Measurements from ENCODE around the gene ACER3. TPM values are rescaled to one million over a fixed set of nuclear protein-coding genes. Genes with fewer than 3 reads are reported as not detected.
"Not testable (repeated sequence)": the region's sequence is repeated elsewhere in the genome, so short reads cannot be mapped to it uniquely, and the experiment has no call there.

Gene ACER3
- total RNA-seq, 2 donors from 2014 or later: 38.9 to 55.5 TPM

DNA sequence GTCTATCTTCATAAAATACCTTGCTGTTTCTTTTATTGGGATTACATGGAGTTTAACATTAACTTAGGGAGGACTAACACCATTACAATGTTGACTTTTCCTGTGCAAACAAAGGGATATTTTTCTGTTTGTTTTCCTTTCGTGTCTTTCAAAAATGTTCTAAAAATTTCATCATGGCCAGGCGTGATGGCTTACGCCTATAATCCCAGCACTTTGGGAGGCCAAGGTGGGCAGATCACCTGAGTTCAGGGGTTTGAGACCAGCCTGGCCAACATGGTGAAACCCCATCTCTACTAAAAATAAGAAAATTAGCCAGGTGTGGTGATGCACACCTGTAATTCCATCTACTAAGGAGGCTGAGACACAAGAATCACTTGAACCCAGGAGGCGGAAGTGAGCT lies 200.5 kb downstream of the ACER3 start:
- ATAC-seq: peak; percentile 69

DNA sequence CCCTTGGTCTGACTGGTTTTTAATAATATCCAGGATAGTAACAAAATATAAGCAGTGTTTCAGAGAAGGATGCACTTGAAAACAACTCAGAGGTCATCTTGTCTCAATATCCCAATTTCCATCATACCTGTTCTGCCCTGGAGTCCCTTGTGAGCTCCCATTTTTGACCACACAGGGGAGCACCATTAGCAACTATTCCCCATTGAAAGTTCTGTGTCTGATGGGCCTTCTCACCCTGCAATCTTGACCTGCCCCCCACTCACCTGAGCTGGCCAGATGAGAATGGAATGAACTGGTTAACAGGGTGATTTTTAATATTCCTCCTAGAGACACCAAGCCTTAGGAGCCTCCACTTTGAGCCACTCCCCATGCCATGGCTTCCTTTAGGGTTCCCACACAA lies 202.2 kb downstream of the ACER3 start:
- DNase-seq: peak in 1 of 2 donors; percentile 25
- intact Hi-C loops (cut with DNase I, micrococcal nuclease): no loop called here
- no peak for ATAC-seq

More for the DNA sequence above, 200.5 kb downstream of the ACER3 start:
- peak in 1 of 2 donors; percentile 33 for DNase-seq
- intact Hi-C loops (cut with DNase I, micrococcal nuclease): not testable (repeated sequence)

DNA sequence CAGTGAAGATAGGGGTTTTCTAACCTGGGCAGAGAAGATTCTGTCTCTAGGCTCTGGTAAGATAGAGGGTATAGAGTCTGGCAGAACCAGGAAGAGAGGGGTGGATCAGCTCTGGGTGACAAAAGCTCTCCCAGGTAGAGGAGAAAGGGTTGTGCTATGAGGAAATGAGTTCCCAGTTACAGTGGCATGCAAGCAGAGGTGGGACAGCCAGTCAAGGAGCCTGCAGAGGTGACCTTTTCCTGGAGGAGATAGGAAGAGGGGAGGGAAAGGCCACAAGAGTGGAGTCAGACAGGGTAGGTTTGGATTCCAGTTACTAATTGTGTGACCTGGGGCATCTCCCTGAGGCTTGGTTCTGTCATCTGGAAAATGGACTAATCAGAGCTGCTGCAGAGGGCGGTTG lies 202.7 kb downstream of the ACER3 start:
- DNase-seq (peak in 1 of 2 donors; percentile 66), ATAC-seq (peak; percentile 48)
- intact Hi-C loops (cut with DNase I, micrococcal nuclease): no loop called here

DNA sequence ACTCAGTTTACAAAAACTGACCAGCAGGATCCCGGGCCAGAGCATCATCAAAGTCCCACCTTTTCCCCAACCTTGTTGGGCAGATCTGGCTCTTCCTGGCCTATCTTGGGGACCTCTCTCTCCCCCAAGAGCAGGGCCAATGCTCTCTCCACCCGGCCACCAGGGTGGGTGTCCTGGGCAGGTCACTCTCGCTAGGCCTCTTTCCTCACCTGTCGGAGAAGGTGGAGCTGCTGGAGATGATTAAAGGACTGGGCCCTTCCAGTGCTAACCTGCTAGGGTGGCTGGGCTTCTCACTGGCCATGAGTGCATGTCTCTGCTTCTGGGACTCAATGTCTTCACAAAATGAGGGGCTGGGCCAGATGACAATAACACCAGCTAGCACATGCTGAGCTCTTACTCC lies 203.1 kb downstream of the ACER3 start:
- intact Hi-C loops (cut with DNase I, micrococcal nuclease): no loop called here
- ATAC-seq (no peak), DNase-seq (peak in 1 of 2 donors; percentile 22)

DNA sequence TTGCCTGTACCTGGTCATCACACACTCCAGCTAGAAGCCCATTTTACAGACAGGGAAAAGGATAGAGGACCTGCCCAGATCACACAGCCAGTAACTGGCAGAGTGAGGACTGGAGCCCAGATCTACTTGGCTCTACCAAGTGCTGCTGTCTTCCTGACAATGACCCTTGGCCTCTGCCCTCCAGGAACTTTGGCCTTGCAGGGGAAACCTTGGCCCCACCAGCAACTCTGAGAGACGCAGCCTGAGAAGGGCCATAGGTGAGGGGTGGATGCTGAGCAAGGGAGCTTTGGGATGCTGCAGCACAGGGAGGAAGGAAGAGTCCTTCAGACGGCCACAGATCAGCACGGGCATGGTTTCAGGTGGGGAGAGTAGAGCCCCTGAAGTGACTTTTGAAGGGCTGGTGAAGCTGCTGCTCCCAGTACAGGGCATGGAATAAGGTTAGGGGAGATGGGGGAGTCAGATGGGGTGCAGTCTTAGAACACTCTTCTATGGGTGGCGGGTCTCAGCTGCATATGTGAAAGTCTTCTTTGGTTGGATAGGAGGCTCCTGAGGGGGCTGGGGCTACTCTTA lies 204.0 kb downstream of the ACER3 start:
- intact Hi-C loops (cut with DNase I, micrococcal nuclease): no loop called here
- peak in 1 of 2 donors; percentile 23 for DNase-seq
- no peak for ATAC-seq

DNA sequence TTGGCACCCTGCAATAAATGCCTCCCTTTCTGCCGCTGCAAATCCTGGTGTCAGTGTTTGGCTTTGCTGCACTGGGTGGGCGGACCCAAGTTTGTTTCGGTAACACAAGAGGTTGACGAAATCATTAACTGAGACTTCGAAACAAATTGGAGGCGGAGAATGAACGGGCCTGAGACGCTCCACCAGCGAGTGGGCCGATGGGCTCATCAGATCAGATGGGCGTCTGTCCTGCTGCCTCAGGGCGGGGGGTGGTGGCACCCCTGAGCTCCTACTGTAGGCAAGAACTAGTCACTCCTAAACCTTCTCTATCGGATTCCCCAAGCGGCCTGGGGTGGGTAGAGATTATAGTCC lies 205.1 kb downstream of the ACER3 start:
- ATAC-seq (peak; percentile 15), DNase-seq (peak in 1 of 2 donors; percentile 63)
- intact Hi-C loops (cut with DNase I, micrococcal nuclease): no loop called here

DNA sequence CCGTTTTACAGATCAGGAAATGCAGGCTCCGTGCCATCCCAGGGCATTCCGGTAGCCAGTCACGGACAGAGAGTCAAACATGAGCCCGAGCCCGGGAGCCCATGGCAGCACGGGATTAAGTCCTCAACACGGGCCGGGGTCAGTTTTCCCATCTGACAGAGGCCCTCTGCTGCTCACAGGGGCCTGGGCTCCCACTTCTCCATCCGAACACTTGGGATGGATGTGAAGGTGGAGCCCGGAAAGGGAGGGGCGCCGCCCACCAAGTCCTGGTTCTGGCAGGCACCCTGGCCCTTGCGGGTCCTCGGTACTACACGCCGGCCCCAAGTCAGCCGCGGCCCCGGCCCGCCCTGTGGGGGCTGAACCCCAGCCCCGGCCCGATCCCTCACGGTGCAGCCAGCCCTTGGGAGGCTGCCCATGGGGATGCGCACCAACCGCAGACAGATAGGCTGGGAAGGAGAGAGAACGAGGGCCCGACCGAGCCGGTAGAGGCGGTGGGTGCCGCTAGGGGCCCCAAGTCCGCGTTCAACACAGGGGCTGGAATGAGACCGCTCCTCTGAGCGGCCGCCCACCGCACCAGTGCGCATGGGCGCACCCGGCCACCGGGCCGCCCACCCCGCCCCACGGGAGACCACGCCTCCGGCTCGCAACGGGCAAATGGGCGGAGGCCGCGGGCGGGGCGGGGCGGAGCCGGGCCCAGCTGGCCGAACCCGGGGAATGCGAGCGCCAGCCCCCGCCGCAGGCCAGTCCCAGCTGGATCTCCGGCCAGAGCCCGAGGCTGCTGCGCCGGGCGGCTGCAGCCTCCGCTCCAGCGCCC lies 205.7 kb downstream of the ACER3 start, which contains the start of gene CAPN5:
Gene CAPN5, plus strand, starts transcription at position 743 of the 814 bp plus-strand sequence. CDS start 17,916 bp downstream, outside the sequence.
- ATAC-seq: peak; percentile 85
- DNase-seq: peak; percentile 90 to 95
- intact Hi-C loops (cut with DNase I, micrococcal nuclease): no loop called here

DNA sequence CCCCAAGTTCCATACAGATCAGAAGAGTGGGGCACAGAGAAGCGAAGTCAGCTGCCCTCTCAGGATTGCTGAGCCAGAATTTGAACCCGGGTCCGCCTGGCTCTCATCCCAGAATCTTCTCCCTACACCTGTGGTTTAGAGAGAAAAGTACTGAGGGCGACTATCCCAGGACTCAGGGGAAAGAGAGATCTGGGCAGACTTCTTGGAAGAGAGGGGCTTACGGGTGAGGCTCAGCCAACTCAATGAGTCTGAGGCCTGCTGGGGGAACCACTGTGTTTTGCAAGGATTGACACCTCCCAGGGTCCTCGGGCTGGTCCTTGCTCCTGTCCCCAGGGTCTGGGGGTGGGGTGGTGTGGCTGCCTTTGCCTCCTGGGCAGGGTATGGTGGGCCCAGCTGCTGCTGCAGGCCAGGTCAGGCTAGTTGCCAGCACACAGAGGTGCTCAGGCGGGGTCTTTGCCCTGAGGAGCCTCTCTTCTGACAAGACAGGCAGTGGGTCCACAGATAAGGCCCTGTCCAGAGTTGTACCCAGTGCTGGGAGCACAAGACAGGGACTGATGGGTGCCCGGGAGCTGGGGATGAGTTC lies 207.2 kb downstream of the ACER3 start:
- ATAC-seq (no peak), DNase-seq (peak in 1 of 2 donors; percentile 36)
- intact Hi-C loops (cut with DNase I, micrococcal nuclease): no loop called here

DNA sequence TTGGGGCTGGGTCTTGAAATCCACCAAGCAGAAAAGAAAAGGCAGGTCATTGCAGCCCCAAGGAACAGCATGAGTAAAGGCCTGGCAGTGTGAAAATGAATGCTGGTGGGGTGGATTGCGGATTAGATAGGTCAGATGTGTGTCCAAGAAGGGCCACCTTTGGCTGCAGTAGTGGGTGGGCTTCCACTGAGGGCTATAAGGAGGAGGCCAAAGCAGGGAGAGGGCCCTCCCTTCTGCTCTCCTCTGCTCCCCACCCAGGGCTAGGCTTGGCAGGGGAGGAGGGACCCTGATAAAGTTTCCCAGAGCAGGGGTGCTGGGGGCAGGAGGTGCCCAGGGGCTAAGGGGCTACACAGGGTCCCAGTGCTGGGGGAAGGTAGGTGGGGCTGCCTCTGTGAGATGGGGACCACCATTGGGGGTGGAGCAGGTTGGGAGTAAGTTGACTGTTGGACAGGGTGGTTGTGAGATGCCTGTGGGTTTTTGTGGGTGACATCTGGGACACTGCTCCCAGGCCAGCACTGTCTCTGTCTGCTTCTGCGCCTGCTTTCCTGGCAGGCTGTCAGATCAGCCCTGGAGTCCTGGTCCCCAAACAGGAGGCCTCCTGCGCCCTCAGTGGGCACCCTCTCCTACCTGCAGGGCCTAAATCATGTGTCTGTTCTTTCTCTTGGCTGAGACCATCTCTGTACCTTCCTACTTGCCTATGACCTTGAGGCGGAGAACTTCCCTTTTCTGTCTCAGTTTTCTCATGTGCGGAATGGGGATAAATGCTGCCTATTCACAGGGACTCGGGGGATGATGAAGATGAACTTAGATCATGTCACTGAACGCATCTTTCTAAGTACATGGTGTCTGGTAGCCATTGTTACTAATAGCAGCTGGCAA lies 208.0 kb downstream of the ACER3 start:
- no peak for ATAC-seq

DNA sequence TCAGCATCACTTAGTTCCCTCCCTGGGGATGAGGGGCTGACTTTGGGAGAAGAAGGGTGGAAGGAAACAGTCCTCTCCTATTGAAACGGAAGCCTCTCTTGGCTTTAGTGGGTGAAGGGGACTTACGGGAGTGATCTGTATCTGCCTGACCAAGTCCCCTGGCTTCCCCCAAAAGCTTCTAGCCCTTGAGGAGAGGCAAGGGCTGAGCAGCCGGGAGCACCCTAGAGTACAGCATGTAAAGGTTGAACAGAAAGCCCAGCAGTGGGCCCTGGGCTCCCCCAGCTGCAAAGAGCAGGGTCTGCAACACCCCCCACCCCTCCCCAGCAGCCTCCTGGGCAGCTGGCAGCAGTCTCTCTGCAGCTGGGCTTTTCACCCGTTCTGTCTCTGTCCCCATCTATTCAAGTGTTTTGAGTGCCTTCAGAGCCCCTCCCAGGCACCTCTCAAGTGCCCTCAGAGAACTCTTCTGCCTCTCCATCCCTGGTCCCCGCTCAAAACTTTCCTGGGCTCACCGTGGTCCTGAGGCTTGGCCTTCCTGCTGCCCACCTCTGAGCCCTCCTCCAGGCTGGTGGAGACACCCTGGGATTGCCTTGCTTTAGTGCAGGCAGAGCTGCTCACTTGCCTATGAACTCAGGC lies 208.7 kb downstream of the ACER3 start:
- no peak for ATAC-seq
- peak in 1 of 2 donors; percentile 22 for DNase-seq
- intact Hi-C loops (cut with DNase I, micrococcal nuclease): no loop called here

More for the DNA sequence above, 208.0 kb downstream of the ACER3 start:
- peak in 1 of 2 donors; percentile 28 for DNase-seq
- intact Hi-C loops (cut with DNase I, micrococcal nuclease): no loop called here

DNA sequence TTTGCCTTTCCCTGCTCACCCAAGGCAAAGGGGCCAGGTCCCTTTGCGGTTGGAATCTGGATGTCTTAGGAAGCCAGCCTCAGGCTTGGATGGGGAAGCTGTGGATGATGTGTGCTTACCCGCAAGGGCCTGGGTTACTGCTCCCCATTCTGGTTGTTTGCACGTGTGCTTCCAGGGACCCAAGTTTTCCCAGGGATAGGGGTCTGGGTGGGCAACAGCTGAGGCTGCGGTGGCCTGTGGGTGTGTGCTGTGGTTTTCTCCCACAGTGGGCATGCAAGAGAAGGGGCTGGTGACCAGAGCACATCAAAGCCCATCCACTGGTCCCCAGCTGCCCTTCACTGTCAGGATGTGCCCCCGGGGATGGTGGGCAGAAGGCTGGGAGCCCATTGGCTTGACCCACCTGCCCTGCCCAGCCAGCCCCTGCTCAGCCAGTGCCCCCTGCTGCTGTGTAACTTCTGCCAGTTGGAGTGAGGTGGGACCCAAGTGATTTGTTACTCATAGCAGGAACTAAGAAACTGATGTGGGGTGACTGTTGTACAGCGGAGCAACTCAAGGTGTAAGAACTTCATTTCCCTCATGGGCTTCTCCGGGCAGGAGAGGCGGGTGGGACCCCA lies 209.4 kb downstream of the ACER3 start:
- intact Hi-C loops (cut with DNase I, micrococcal nuclease): no loop called here
- DNase-seq (peak in 1 of 2 donors; percentile 23), ATAC-seq (no peak)

DNA sequence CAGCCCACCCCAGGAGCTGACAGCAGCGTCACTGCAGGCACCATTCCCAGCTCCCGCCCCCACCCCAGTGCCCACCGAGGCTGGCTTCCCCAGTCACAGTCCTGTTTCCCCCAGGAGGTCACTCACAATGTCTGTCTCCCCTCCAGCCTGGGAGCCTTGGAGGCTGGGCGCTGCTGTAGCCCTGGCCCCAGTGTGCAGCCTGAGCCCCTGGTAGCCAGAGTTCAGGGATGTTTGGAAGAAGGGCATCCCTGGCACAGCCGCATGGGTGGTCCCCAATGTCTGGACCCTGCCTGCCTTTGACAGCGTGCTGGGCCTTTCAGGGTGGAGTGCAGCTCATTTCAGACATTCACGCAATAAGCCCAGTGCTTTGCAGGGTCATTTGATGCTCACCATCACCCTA lies 210.4 kb downstream of the ACER3 start:
- DNase-seq (peak in 1 of 2 donors; percentile 26), ATAC-seq (no peak)
- intact Hi-C loops (cut with DNase I, micrococcal nuclease): no loop called here

DNA sequence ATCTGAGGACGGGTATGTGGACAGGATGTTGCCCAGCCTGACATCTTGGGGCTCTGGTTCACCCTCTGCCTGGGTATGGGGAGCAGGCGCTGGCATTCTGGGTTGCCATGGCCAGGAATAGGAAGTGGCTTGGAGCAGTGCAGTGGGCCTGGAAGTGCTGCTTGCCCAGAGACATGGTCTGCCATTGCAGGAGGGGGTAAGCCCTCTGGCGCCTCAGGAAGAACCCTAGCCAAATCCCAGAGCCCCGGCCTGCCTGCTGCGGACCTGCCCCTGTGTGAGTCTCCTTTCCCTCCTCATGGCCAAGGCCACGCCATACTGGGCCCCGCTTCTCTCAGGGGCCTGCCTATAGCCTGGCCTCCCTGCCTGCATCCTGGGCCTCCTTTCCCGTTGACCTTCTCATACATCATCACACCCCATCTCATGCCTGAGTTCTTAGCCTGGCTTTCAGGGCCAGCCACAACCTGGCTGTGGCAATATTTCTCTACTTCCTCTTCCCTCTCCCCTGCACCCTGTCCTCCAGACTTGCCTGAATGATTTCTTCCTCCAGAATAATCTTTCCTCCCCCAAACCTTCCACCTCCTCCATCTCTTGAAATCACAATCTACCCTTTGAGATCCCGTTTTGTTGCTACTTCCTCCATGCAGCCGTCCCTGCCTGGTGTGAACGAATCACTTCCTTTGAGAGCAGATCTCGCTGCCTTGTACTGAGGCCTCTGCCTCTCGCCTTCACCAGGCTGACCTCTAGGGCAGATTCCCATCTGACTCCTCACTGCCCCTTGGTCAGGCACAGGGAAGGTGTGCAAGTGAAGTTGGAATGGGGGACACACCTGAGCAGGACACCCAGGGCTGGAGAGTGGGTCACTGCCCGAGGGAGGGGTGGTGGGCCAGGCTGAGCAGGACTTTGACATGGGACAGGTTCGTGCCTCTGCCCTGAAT lies 211.2 kb downstream of the ACER3 start:
- intact Hi-C loops (cut with DNase I, micrococcal nuclease): no loop called here
- ATAC-seq: no peak
- DNase-seq: peak in 1 of 2 donors; percentile 50

DNA sequence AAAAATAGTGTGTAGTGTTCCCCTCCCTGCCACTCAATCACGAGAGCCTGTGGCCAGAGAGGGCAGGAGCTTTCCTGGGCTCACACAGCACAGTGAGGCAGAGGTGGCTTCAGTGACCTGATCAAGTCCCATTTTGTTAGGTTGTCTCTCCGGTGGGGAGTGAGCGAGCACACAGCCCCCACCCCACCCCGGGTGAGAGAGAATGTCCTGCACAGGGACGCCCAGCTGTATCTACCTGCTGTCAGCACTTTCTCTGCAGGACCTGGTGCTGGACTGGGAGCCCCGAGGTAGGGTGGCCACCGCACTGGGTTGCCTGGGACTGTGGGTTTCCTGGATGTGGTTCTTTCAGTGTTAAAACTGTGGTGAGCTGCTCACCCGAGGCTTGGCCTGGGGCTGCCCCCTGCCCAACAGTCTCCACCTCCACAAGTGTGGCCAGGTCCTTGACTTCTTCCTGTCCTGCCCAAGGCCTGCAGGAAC lies 212.2 kb downstream of the ACER3 start:
- no peak for ATAC-seq
- intact Hi-C loops (cut with DNase I, micrococcal nuclease): no loop called here
- DNase-seq: no peak

DNA sequence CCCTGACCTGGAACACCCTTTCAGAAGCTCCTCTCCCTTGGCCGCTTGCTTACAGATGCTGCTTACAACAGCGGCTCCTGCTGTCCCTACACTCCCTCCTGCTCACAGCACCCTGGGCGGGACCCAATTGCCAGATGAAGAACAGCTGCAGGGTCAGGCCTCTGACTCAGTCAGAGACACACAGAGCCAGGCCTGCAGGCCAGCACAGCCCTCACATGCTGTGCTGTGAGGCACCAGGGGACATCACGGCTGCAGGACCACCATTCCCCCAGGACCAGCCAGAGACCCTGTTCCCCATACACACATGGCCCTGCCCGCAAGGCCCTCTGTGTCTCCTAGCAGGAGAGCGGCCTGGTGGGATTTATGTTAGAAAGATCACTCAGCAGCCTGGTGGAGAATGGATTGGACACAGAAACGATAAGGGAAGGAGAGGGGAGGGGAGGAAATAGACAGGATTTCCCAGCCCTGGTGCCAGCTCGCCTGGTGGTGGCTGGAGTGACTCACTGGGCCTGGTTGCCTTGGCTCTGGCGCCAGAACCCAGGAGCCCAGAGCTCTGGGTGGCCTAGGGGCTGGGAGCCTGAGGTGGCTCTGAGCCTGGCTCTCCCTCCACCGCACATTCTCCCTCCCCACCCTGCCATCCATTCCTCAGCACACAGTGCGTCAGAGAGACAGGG lies 212.7 kb downstream of the ACER3 start:
- DNase-seq (peak; percentile 87 to 96), ATAC-seq (peak; percentile 72)
- intact Hi-C loops (cut with DNase I, micrococcal nuclease): no loop called here

DNA sequence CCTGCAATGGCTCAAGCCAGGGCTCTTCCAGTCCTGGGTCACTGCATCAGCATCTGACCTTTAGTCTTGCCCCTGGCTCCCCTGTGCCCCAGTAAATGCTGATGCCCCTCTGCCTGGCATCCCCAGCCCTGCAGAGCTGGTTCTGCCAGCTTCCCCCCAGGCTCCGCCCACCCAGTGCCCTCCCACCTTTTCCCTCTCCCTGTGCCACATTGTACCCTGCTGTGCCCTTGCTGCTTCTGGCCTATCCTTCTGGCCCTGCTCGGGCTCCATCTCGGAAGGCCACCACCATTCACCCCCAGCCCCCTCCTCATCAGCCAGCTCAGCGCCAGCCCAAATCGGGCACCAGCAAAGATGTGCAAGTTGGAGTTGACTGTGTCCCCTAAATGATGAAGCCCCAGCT lies 213.5 kb downstream of the ACER3 start:
- intact Hi-C loops (cut with DNase I, micrococcal nuclease): no loop called here
- ATAC-seq: peak; percentile 47
- peak; percentile 77 to 83 for DNase-seq

All from left colon (tissue), 2 donors.